Aorta (tissue), 5 donors: ENCODE measurements around the gene NR1H2. TPM values are rescaled to one million over a fixed set of nuclear protein-coding genes. Genes with fewer than 3 reads are reported as not detected.
"Not testable (repeated sequence)": the region's sequence is repeated elsewhere in the genome, so short reads cannot be mapped to it uniquely, and the experiment has no call there.

Experiments
- ATAC-seq: fragments of 200-7000 bp; cut with Tn5 transposase; one replicate; pipeline ENCODE4 v1.9.1; 2022; ENCODE audit warnings: moderate library complexity; ENCODE audit not compliant: low FRiP score
- DNase-seq, 2 donors: peaks; one replicate each; pipeline ENCODE4 v3.0.0-alpha.2; 2020
- H3K27ac ChIP-seq, 2 donors: one replicate each; pipeline ENCODE4 v1.5.1; 2013; ENCODE audit warnings: low read length in 2 of 2, mild to moderate bottlenecking in 2 of 2, moderate library complexity in 2 of 2, control low read depth in 1 of 2, inconsistent platforms in 1 of 2, low read depth in 1 of 2
- H3K27me3 ChIP-seq, 2 donors: one replicate each; pipeline ENCODE4 v1.6.1; 2013; ENCODE audit warnings: control low read depth in 1 of 2, low read length in 1 of 2, mild to moderate bottlenecking in 1 of 2, moderate library complexity in 1 of 2; ENCODE audit not compliant: insufficient read depth in 2 of 2, control insufficient read depth in 1 of 2
- H3K36me3 ChIP-seq, 2 donors: one replicate each; pipeline ENCODE4 v1.6.1; 2013; ENCODE audit warnings: control low read depth in 1 of 2, low read length in 1 of 2, mild to moderate bottlenecking in 1 of 2; ENCODE audit not compliant: insufficient read depth in 2 of 2, control insufficient read depth in 1 of 2
- H3K4me1 ChIP-seq, 2 donors: one replicate each; pipeline ENCODE4 v1.6.1; 2013; ENCODE audit warnings: low read length in 2 of 2, control low read depth in 1 of 2, mild to moderate bottlenecking in 1 of 2, moderate library complexity in 1 of 2; ENCODE audit not compliant: insufficient read depth in 2 of 2, control insufficient read depth in 1 of 2
- H3K4me3 ChIP-seq, 2 donors: one replicate each; pipeline ENCODE4 v1.5.1; 2013; ENCODE audit warnings: low read length in 2 of 2, control low read depth in 1 of 2, mild to moderate bottlenecking in 1 of 2
- H3K9me3 ChIP-seq: one replicate; pipeline ENCODE4 v1.6.1; 2013; ENCODE audit warnings: mild to moderate bottlenecking, low read length; ENCODE audit not compliant: control insufficient read depth
- WGBS, 2 donors: extraction: QIAGEN DNeasy Blood & Tissue Kit; methylation state at CpG; one replicate each; pipeline ENCODE4 v1.1.7; 2013; 5-methylcytosine and 5-hydroxymethylcytosine counted together
- intact Hi-C, 2 donors: fragments of 100-400 bp; cut with DNase I; formaldehyde crosslinking; loops; one replicate each; pipeline versions ENCODE4 v1.14.2 to v1.15.0; 2022
- polyA plus RNA-seq, 2 donors: library from polyadenylated mRNA; stranded (reverse); fragments of 200-250 nt; gene quantifications; one replicate each; pipeline ENCODE4 v1.2.3, GENCODE V29; 2013
- total RNA-seq, 2 donors: library from RNA; stranded (reverse); fragmentation: NEBNext Ultra II Directional; extraction: Animal tissue kit (Norgen Biotek cat#: 25700); gene quantifications; one replicate each; pipeline ENCODE4 v1.2.1, GENCODE V29; 2021
- donor health status: healthy with polysubstance abuse.
- donor health status: Bipolar disorder and iron deficiency.
- donor health status: DM: no; HTN: no; CAD: no.
- donor health status: DM: no; HTN: no; CAD: no.
- donor health status: DM: yes; HTN: yes; CAD: no.

NR1H2 gene
- total and polyA plus RNA-seq, 4 donors = 53.5 to 126 (median 86.8) TPM

DNA sequence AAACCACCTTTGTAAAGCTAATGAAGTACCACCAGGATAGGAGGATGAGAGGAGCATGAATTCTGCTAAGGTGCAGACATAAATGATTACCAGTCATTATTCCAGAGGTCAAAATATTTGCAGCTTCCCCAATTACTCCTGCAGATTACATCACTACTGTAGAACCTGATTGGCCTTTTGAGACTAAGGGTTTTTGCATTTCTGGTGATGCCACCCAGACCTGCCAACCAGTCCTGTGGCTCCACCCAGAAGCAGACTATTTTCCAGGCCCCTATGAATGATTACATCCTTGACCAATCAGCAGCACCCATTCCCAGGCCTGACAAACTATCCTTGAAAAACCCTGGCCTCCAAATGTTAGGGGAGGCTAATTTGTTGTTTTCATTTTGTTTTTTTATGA, 35.9 kb upstream of the NR1H2 start:
- Histone ChIP-seq H3K36me3 (no peaks in the 10 kb centered on the region), H3K4me3 (no peak overlapping the region), H3K9me3 (peaks cover 3% of the 10 kb centered on the region), H3K4me1 (no peaks in the 10 kb centered on the region), H3K27ac (no peak overlapping the region), H3K27me3 (no peaks in the 10 kb centered on the region)
- DNase-seq = no peak
- intact Hi-C loops = no loop called here
- ATAC-seq = no peak

DNA sequence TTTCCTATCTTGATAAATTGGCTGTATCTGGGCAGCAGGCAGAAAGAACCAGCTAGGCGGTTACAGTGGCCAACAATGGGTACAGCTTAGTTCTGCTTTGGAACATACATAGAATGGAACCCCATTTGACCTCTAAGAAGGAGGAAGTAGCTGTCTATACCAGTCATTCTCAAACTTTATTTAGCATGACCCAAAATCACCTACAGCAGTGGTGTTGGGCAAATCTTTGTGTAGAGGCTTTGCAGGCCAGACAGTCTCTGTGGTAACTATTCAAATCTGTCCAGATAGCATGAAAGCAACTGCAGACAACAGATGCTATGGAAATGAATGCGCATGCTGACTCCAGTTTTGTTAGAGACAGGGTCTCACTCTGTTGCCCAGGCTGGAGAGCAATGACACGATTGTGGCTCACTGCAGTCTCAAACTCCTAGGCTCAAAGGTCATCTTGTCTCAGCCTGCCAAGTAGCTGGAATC, 35.1 kb upstream of the NR1H2 start:
- Histone ChIP-seq H3K4me1 (no peaks in the 10 kb centered on the region), H3K4me3 (no peak overlapping the region), H3K36me3 (no peaks in the 10 kb centered on the region), H3K9me3 (peaks cover 3% of the 10 kb centered on the region), H3K27me3 (no peaks in the 10 kb centered on the region), H3K27ac (no peak overlapping the region)
- intact Hi-C loops = no loop called here
- DNase-seq (peak in 1 of 2 donors; percentile 44), ATAC-seq (no peak)
- WGBS, 2 donors = 83 to 86% methylated on average over 3 of the region's 3 CpGs

DNA sequence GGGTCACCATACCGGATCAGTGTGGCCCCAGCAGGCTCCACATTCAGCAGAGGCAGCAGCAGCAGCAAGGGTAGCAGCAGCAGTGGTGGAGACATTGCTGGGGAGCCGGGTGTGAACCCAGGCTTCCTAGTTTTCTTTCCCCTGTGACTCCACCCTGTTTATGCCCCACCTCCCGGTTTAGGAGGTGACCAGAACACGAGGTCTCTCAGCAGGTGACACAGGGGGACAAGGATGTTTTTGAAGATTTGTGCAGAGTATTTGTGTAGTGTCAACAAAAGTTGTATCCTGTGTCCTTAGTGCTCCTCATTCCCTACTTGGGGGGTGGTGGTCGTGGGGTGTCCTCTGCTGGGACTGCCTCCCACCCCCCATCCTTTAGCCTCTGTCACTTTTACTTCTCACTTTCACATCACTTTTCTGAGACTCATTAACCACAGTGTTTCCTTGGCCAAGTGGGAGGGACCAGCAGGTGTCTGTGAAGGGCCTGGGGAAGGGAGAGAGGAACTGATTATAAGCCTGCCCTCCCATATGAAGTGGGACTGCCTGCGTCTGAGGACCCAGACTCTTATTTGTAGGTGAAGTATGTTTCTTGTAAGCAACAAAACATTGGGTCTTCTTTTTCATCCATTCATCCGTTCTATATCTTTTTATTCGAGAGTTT, 31.5 kb upstream of the NR1H2 start:
- H3K4me3 ChIP-seq = no peak overlapping the region
- no peak overlapping the region for H3K27ac ChIP-seq
- DNase-seq = peak in 1 of 2 donors; percentile 42
- H3K27me3 ChIP-seq = no peaks in the 10 kb centered on the region
- ATAC-seq = no peak
- 76 to 82% methylated on average over 8 of the region's 8 CpGs for WGBS, 2 donors
- no peaks in the 10 kb centered on the region for H3K36me3 ChIP-seq
- H3K4me1 ChIP-seq = no peaks in the 10 kb centered on the region
- intact Hi-C loops = no loop called here
- peaks cover 3% of the 10 kb centered on the region for H3K9me3 ChIP-seq

DNA sequence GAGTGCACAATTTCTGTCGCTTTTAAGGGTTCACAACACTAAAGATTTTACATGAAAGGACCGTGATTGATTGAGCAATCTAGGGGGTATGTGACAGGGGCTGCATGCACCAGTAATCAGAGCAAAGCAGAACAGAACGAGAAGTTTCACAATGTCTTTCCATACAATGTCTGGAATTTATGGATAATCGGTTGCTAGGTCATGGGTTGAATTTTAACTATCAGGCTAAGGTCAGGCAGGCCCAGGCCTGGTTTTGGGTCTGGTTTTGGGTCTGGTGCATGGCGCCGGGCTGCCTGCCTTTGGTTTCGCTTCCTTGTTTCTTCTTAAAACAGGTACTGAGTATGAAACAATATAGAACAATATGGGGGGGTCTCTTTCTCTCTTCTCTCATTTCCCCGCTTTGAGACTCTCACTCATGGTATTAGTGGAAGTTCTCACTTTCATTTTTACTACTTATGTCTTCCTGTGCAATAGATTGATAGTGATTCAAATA, 29.1 kb upstream of the NR1H2 start:
- H3K4me3 ChIP-seq, ATAC-seq, H3K27me3 ChIP-seq, H3K9me3 ChIP-seq, intact Hi-C loops, H3K36me3 ChIP-seq, H3K27ac ChIP-seq, H3K4me1 ChIP-seq: not testable (repeated sequence)
- WGBS, 2 donors = 79 to 81% methylated on average over 8 of the region's 8 CpGs
- DNase-seq = peak in 1 of 2 donors; percentile 39

DNA sequence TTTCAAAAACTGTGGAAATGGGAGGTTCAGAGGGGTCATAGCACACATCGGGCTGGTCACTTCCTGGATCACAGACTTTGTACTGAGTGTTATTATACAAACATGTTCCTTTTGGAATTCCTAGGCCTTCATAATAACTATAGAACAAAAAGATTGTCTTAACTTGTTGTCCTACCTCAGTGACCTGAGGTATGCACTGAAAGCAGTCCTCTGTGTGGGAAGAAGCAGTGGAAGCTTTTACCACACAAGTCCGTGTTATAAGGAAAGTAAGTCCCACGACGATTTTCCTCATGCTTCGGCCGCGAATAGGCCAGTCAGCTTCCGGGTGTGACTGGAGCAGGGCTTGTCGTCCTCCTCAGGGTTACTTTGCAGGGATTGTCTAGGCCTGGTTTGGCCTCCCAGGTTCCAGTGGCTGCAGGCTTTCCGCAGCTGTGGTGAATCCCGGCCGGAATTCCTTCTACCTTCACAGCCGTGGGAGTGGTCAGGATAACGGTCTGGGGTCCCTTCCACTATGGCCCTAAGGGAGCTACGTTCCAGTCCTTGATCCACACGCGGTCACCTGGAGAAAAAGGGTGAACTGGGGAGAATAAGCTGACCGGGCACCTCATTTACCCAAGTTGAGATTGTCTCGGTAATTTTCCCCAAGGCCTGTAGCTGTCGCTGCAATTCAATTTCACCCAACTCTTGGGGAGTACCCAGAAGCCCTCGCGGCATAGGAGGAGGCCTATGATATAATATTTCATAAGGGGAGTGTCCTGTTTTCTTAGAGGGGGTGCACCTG, 26.8 kb upstream of the NR1H2 start:
- H3K27ac ChIP-seq = no peak overlapping the region
- 58 to 61% methylated on average over 22 of the region's 22 CpGs for WGBS, 2 donors
- ATAC-seq = no peak
- peaks cover 3% of the 10 kb centered on the region for H3K9me3 ChIP-seq
- no peaks in the 10 kb centered on the region for H3K36me3 ChIP-seq
- H3K4me1 ChIP-seq = no peaks in the 10 kb centered on the region
- DNase-seq = peak in 1 of 2 donors; percentile 64
- intact Hi-C loops = no loop called here
- no peak overlapping the region for H3K4me3 ChIP-seq
- no peaks in the 10 kb centered on the region for H3K27me3 ChIP-seq

DNA sequence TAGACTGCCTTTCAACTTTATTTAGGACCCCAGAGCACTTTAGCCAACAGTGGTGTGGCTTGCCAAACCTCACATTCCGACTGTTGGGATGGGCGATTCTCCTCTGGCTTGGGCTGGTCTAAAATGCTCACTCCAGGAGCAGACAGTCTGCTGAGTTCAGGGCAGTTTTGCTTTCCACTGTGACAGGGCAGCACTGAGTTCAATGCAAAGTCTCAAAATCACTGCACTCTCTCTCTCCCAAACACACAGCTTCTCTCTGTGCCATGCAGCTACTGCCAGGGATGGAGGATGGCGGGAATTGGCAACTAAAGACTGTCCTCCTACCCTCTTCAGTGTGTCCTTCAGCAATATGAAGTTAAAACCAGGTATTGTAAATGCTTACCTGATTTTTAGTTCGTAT, 24.0 kb upstream of the NR1H2 start:
- intact Hi-C loops = no loop called here
- no peaks in the 10 kb centered on the region for H3K4me1 ChIP-seq
- no peaks in the 10 kb centered on the region for H3K27me3 ChIP-seq
- H3K4me3 ChIP-seq = no peak overlapping the region
- 56 to 62% methylated on average over 4 of the region's 4 CpGs for WGBS, 2 donors
- H3K36me3 ChIP-seq = no peaks in the 10 kb centered on the region
- ATAC-seq = no peak
- no peak overlapping the region for H3K27ac ChIP-seq
- DNase-seq = peak in 1 of 2 donors; percentile 25
- H3K9me3 ChIP-seq = no peaks in the 10 kb centered on the region

DNA sequence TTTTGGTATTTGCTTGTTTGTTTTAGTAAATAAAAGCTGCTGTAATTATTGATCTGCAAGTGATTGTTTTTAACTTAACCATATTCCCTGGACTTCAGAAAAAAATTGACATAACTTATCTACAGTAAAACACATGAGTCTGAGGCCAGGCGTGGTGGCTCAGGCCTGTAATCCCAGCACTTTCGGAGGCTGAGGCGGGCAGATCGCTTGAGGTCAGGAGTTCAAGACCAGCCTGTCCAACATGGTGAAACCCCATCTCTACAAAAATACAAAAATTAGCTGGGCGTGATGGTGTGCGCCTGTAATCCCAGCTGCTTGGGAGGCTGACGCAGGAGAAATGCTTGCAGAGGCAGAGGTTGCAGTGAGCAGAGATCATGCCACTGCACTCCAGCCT, 22.8 kb upstream of the NR1H2 start:
- H3K27me3 ChIP-seq, H3K9me3 ChIP-seq, H3K36me3 ChIP-seq, intact Hi-C loops, ATAC-seq, H3K27ac ChIP-seq, H3K4me1 ChIP-seq, H3K4me3 ChIP-seq: not testable (repeated sequence)
- WGBS, 2 donors = 91 to 96% methylated on average over 7 of the region's 7 CpGs
- peak in 1 of 2 donors; percentile 61 for DNase-seq

DNA sequence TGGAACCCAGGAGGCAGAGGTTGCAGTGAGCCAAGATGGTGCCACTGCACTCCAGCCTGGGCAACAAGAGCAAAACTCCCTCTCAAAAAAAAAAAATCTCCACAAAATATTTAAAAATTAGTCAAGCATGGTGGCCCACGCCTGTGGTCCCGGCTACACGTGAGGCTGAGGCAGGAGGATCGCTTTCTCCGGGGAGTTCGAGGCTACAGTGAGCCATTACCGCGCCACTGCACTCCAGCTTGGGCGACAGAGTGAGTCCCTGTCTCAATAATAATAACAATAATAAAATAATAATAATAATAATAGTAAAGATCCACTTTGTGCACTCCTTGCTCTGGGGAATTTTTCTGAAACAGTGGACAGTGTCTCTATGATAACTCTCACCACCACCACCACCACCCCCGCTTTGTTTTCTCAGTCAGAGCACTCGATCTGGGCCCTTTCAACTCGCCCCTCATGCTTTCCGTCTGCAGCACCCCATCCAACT, 19.5 kb upstream of the NR1H2 start:
- WGBS, 2 donors = 36% methylated on average over 13 of the region's 13 CpGs
- DNase-seq = no peak
- H3K4me1 ChIP-seq = no peaks in the 10 kb centered on the region
- H3K9me3 ChIP-seq = no peaks in the 10 kb centered on the region
- intact Hi-C loops = loop anchor here (1.0 to 5.0 kb wide), 4 partner anchors 58 to 566 kb away; no protein-coding TSS in a partner anchor
- no peaks in the 10 kb centered on the region for H3K36me3 ChIP-seq
- no peak for ATAC-seq
- H3K4me3 ChIP-seq = no peak overlapping the region
- H3K27ac ChIP-seq = no peak overlapping the region
- H3K27me3 ChIP-seq = no peaks in the 10 kb centered on the region
